Gastroesophageal sphincter (tissue), 4 donors: ENCODE results near the gene KIZ. TPM values are rescaled to one million over a fixed set of nuclear protein-coding genes. Genes with fewer than 3 reads are reported as not detected.

Experiments
- ATAC-seq: fragments of 150-250 bp; one replicate; pipeline ENCODE4 v1.9.1; 2016; ENCODE audit warnings: mild to moderate bottlenecking, moderate library complexity
- H3K27ac ChIP-seq, 4 donors: fragments of 200-600 bp; sonication (generic) in 3 of 4; 1 replicate in 3 of 4; 2 replicates in 1 of 4; pipeline ENCODE4 v1.5.1; 2016 to 2019
- H3K27me3 ChIP-seq: fragments of 200-600 bp; sonication (generic); one replicate; pipeline ENCODE4 v1.5.1; 2019
- H3K36me3 ChIP-seq, 2 donors: fragments of 200-600 bp; sonication (generic); one replicate each; pipeline ENCODE4 v1.5.1; 2019; ENCODE audit warnings: control low read depth in 1 of 2
- H3K4me1 ChIP-seq, 3 donors: fragments of 200-600 bp; sonication (generic); 1 replicate in 2 of 3; 2 replicates in 1 of 3; pipeline ENCODE4 v1.5.1; 2016 to 2019; ENCODE audit warnings: control low read depth in 2 of 3
- H3K4me3 ChIP-seq, 2 donors: fragments of 200-600 bp; sonication (generic); one replicate each; pipeline ENCODE4 v1.5.1; 2019; ENCODE audit warnings: mild to moderate bottlenecking in 1 of 2, moderate library complexity in 1 of 2
- H3K9me3 ChIP-seq, 3 donors: fragments of 200-600 bp; sonication (generic); one replicate each; pipeline ENCODE4 v1.5.1; 2017 to 2019; ENCODE audit warnings: control low read depth in 2 of 3
- EP300 ChIP-seq: sonication (generic); formaldehyde crosslinking; IDR thresholded peaks from one replicate; pipeline ENCODE4 v1.6.1; 2017; ENCODE audit warnings: antibody characterized with exemption, mild to moderate bottlenecking
- POLR2A ChIP-seq, 2 donors: fragments of 450-650 bp; IDR thresholded peaks; one replicate each; pipeline ENCODE4 v1.6.1; 2017; ENCODE audit warnings: antibody characterized with exemption in 2 of 2, mild to moderate bottlenecking in 2 of 2, moderate library complexity in 1 of 2
- POLR2AphosphoS5 ChIP-seq: sonication (generic); formaldehyde crosslinking; IDR thresholded peaks from one replicate; pipeline ENCODE4 v1.6.1; 2017; ENCODE audit warnings: antibody characterized with exemption
- WGBS, 2 donors: methylation state at CpG; one replicate each; pipeline ENCODE4 v1.1.5; 2018; ENCODE audit warnings: low coverage in 1 of 2; 5-methylcytosine and 5-hydroxymethylcytosine counted together
- total RNA-seq, 4 donors: library from RNA; depleted of rRNA; stranded (reverse); fragments of >200 nt; gene quantifications; one replicate each; pipeline ENCODE4 v1.1.0, GENCODE V29; 2016
- TF ChIP-seq, protein P1 (sequence below), 4 experiments: fragments of 200-600 bp in 2 of 4; fragments of 450-650 bp in 2 of 4; sonication (generic) in 1 of 4; IDR thresholded peaks; one replicate each; pipeline ENCODE4 v1.5.1; 2017 to 2019; ENCODE audit warnings: antibody characterized with exemption in 4 of 4, mild to moderate bottlenecking in 2 of 4, moderate library complexity in 2 of 4

Gene KIZ
- total RNA-seq, 4 donors from 2014 or later = 19.9 to 31.0 (median 30.6) TPM

DNA sequence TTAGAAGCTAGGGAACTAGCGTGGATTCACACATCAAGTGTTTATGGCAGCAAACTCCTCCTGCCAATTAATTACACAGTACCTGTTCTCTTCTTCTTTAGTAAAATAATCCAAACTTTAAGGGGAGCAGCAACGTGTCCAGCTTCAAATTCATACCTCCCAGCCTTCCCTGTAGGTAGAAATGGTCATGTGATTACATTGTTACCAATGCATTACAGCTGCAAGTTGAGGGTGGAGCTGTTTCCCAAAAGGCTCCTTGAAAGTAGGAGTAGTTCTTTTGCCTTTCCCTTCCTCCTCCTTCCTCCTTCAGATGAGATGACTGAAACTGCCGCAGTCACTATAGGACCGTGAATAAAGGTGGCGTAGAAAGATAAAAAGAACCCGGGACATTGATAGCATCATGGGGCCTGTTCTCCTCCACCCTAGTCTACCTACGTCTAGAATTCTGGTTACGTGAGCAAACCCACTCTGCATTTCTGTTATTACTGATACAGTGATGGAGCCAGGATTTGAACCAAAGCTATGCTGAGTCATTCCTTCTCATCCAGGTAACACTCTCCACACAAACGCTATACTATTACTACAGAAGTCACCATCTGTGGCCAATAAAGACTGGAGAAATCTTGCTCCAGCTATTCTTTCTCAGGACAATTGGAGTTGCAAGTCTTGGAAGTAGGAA is 37.9 kb upstream of the KIZ start:
- no peaks in the 10 kb centered on the region for H3K4me1 ChIP-seq
- 66 to 82% methylated on average over 9 of the region's 9 CpGs for WGBS, 2 donors
- peaks cover 80% of the 10 kb centered on the region for H3K27me3 ChIP-seq
- no peak for ATAC-seq
- H3K4me3 ChIP-seq = no peak overlapping the region
- H3K27ac ChIP-seq = no peak overlapping the region
- no peaks in the 10 kb centered on the region for H3K9me3 ChIP-seq
- H3K36me3 ChIP-seq = no peaks in the 10 kb centered on the region
- TF ChIP-seq, protein P1, sequence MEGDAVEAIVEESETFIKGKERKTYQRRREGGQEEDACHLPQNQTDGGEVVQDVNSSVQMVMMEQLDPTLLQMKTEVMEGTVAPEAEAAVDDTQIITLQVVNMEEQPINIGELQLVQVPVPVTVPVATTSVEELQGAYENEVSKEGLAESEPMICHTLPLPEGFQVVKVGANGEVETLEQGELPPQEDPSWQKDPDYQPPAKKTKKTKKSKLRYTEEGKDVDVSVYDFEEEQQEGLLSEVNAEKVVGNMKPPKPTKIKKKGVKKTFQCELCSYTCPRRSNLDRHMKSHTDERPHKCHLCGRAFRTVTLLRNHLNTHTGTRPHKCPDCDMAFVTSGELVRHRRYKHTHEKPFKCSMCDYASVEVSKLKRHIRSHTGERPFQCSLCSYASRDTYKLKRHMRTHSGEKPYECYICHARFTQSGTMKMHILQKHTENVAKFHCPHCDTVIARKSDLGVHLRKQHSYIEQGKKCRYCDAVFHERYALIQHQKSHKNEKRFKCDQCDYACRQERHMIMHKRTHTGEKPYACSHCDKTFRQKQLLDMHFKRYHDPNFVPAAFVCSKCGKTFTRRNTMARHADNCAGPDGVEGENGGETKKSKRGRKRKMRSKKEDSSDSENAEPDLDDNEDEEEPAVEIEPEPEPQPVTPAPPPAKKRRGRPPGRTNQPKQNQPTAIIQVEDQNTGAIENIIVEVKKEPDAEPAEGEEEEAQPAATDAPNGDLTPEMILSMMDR (IDR thresholded peaks at IDR 0.05) = no peak
- TF ChIP-seq EP300 (no peak), POLR2A (IDR thresholded peaks at IDR 0.05) (no peak), POLR2AphosphoS5 (no peak)

DNA sequence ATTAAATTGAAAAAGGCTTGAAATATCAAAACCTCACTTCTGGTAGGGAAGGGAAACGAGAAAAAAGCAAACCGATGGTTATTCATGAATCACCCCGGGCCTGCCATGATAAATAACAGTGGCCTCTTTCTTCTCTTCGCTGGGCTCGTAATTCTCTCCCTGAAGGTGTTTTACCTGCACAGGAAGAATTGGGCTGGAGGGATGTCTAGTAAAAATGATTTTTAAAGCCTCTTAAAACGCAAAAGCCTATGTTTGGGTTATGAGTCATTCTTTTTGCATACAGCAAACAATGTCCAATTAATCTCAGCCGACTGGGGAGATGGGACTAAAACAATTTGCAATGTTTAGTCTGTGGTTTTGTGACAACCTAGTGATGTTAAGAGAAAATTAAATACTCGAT is 36.5 kb upstream of the KIZ start:
- no peaks in the 10 kb centered on the region for H3K36me3 ChIP-seq
- 41 to 43% methylated on average over 7 to 8 of the region's 8 CpGs for WGBS, 2 donors
- H3K9me3 ChIP-seq = no peaks in the 10 kb centered on the region
- no peak for ATAC-seq
- no peak overlapping the region for H3K4me3 ChIP-seq
- H3K27me3 ChIP-seq = peaks cover 82% of the 10 kb centered on the region
- no peak overlapping the region for H3K27ac ChIP-seq
- no peaks in the 10 kb centered on the region for H3K4me1 ChIP-seq
- TF ChIP-seq, protein P1 (IDR thresholded peaks at IDR 0.05) = no peak
- no peak for TF ChIP-seq POLR2AphosphoS5
- TF ChIP-seq EP300 = no peak
- no peak for TF ChIP-seq POLR2A (IDR thresholded peaks at IDR 0.05)

GRCh38 chr20:21090111-21090618 is 35.7 kb upstream of the KIZ start:
- WGBS, 2 donors = 32 to 45% methylated on average over 14 of the region's 14 CpGs
- no peaks in the 10 kb centered on the region for H3K36me3 ChIP-seq
- H3K27me3 ChIP-seq = peaks cover 85% of the 10 kb centered on the region
- no peak overlapping the region for H3K4me3 ChIP-seq
- no peaks in the 10 kb centered on the region for H3K9me3 ChIP-seq
- H3K27ac ChIP-seq = no peak overlapping the region
- ATAC-seq = no peak
- no peak for TF ChIP-seq EP300
- no peaks in the 10 kb centered on the region for H3K4me1 ChIP-seq

- WGBS, 2 donors = 60 to 85% methylated on average over 10 to 11 of the region's 11 CpGs
- H3K27ac ChIP-seq = no peak overlapping the region
- H3K36me3 ChIP-seq = no peaks in the 10 kb centered on the region
- no peaks in the 10 kb centered on the region for H3K9me3 ChIP-seq
- ATAC-seq = no peak
- H3K4me1 ChIP-seq = no peaks in the 10 kb centered on the region
- H3K4me3 ChIP-seq = no peak overlapping the region
- TF ChIP-seq, protein P1 (IDR thresholded peaks at IDR 0.05) = no peak
- TF ChIP-seq EP300 (no peak), POLR2A (IDR thresholded peaks at IDR 0.05) (no peak), POLR2AphosphoS5 (no peak)
- peaks cover 86% of the 10 kb centered on the region for H3K27me3 ChIP-seq
Measured at GRCh38 chr20:21090721-21091120, 35.2 kb upstream of the KIZ start.

- Histone ChIP-seq H3K36me3 (no peaks in the 10 kb centered on the region), H3K4me3 (no peak overlapping the region), H3K27ac (no peak overlapping the region), H3K9me3 (no peaks in the 10 kb centered on the region), H3K27me3 (peaks cover 96% of the 10 kb centered on the region), H3K4me1 (no peaks in the 10 kb centered on the region)
- 76 to 88% methylated on average over 2 to 3 of the region's 3 CpGs for WGBS, 2 donors
- ATAC-seq = no peak
- no peak for TF ChIP-seq POLR2AphosphoS5
- no peak for TF ChIP-seq POLR2A (IDR thresholded peaks at IDR 0.05)
- TF ChIP-seq, protein P1 (IDR thresholded peaks at IDR 0.05) = no peak
- TF ChIP-seq EP300 = no peak
Measured at GRCh38 chr20:21092806-21093205, 33.1 kb upstream of the KIZ start.
